Measurements from ENCODE around the gene DIS3L2. TPM values are rescaled to one million over a fixed set of nuclear protein-coding genes. Genes with fewer than 3 reads are reported as not detected.

DIS3L2 gene
- total RNA-seq, 2 experiments from 2014 or later, result 20.2 to 20.6 TPM

- intact Hi-C loops (cut with micrococcal nuclease; ENCODE audit: unreplicated experiment), result no loop called here
- Histone ChIP-seq H3K79me2 (ENCODE audit: insufficient read depth, low read depth, low read length) (no peaks in the 10 kb centered on the region), H3K4me2 (ENCODE audit: low read length) (no peak overlapping the region), H2AFZ (ENCODE audit: low read length) (no peak overlapping the region), H3K4me3 (ENCODE audit: low read depth, low read length, poor library complexity, severe bottlenecking) (no peak overlapping the region), H3K9me3 (ENCODE audit: low read length) (no peaks in the 10 kb centered on the region), H3K9me2 (ENCODE audit: insufficient read depth, low read length) (no peaks in the 10 kb centered on the region), H3K4me1 (ENCODE audit: insufficient read depth, low read length, poor library complexity, severe bottlenecking) (no peaks in the 10 kb centered on the region), H4K20me1 (ENCODE audit: insufficient read depth, low read length) (no peaks in the 10 kb centered on the region), H3K36me3 (ENCODE audit: insufficient read depth, low read length) (no peaks in the 10 kb centered on the region), H3K27ac (ENCODE audit: low read depth, low read length, poor library complexity, severe bottlenecking) (no peak overlapping the region)
- CTCF ChIA-PET (ENCODE audit: unreplicated experiment), result no interaction called here
- no TSS peak for BruUV-seq (replicated peaks)
- no peak for DNase-seq (ENCODE audit: low spot score)
- TF ChIP-seq, protein P1, sequence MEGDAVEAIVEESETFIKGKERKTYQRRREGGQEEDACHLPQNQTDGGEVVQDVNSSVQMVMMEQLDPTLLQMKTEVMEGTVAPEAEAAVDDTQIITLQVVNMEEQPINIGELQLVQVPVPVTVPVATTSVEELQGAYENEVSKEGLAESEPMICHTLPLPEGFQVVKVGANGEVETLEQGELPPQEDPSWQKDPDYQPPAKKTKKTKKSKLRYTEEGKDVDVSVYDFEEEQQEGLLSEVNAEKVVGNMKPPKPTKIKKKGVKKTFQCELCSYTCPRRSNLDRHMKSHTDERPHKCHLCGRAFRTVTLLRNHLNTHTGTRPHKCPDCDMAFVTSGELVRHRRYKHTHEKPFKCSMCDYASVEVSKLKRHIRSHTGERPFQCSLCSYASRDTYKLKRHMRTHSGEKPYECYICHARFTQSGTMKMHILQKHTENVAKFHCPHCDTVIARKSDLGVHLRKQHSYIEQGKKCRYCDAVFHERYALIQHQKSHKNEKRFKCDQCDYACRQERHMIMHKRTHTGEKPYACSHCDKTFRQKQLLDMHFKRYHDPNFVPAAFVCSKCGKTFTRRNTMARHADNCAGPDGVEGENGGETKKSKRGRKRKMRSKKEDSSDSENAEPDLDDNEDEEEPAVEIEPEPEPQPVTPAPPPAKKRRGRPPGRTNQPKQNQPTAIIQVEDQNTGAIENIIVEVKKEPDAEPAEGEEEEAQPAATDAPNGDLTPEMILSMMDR (conservative IDR thresholded peaks at IDR 0.05; ENCODE audit: low read length), result no peak
- no peak for TF ChIP-seq EZH2phosphoT487 (IDR thresholded peaks at IDR 0.05; ENCODE audit: borderline replicate concordance, low read depth, low read length)
- POLR2A ChIA-PET, result no interaction called here
Observed at GRCh38 chr2:232249096-232249495, 287.6 kb downstream of the DIS3L2 start.

DNA sequence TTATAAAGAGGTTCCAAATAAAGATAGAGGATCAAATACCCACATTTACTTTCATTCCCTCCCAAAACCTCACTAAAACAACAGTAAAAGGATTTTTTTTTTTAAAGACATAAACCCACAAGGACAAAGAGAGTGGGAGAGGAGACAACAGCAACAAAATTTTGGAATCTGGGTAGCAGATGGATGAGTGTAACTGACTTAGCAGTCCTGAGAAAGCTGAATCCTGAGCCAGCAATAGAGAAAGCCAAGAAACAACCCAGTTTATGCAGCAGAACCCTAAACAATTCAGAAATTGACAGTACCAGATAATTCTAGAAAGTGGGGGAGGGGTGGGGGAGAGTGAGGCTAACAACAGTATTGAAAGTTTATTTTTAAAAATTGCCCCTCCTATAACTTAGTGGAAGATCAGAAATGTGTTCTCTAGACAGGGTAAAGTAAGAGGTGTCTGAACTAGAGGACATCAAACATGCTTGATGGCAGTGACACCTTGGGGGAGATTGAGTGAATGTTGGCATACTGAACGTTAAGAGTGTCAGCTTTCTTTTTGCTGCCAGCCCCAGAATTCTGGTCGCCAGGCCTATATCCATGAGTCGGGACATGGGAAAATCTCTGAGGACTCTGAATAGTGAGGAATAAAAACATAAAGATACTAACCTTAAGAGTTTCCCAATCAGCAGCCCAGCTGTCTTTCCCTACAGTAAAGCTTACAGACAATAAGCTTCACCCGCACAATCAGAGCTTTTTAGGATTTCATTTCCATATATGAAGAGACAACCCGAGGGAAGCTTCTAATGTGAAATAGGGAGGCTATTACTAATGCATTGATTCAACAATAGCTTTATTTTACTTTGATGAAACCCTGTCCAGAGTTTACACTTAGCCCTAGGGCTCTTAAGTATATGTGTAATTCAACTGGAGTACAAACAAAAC is 289.0 kb downstream of the DIS3L2 start:
- H3K27ac ChIP-seq (ENCODE audit: low read depth, low read length, poor library complexity, severe bottlenecking), result no peak overlapping the region
- no peaks in the 10 kb centered on the region for H3K9me2 ChIP-seq (ENCODE audit: insufficient read depth, low read length)
- BruUV-seq (replicated peaks), result no TSS peak
- DNase-seq (ENCODE audit: low spot score), result no peak
- H3K36me3 ChIP-seq (ENCODE audit: insufficient read depth, low read length), result no peaks in the 10 kb centered on the region
- H2AFZ ChIP-seq (ENCODE audit: low read length), result no peak overlapping the region
- H3K9me3 ChIP-seq (ENCODE audit: low read length), result no peaks in the 10 kb centered on the region
- intact Hi-C loops (cut with micrococcal nuclease; ENCODE audit: unreplicated experiment), result no loop called here
- H3K4me2 ChIP-seq (ENCODE audit: low read length), result no peak overlapping the region
- ChIA-PET CTCF (ENCODE audit: unreplicated experiment) (no interaction called here), POLR2A (interaction anchor here (0.7 kb wide), 1 partner anchor 498 kb away, joined by 3 read pairs; no protein-coding TSS in a partner anchor)
- no peaks in the 10 kb centered on the region for H3K79me2 ChIP-seq (ENCODE audit: insufficient read depth, low read depth, low read length)
- H3K4me1 ChIP-seq (ENCODE audit: insufficient read depth, low read length, poor library complexity, severe bottlenecking), result no peaks in the 10 kb centered on the region
- no peaks in the 10 kb centered on the region for H4K20me1 ChIP-seq (ENCODE audit: insufficient read depth, low read length)
- H3K4me3 ChIP-seq (ENCODE audit: low read depth, low read length, poor library complexity, severe bottlenecking), result no peak overlapping the region
- TF ChIP-seq EZH2phosphoT487 (IDR thresholded peaks at IDR 0.05; ENCODE audit: borderline replicate concordance, low read depth, low read length), result no peak
- TF ChIP-seq, protein P1 (conservative IDR thresholded peaks at IDR 0.05; ENCODE audit: low read length), result no peak

DNA sequence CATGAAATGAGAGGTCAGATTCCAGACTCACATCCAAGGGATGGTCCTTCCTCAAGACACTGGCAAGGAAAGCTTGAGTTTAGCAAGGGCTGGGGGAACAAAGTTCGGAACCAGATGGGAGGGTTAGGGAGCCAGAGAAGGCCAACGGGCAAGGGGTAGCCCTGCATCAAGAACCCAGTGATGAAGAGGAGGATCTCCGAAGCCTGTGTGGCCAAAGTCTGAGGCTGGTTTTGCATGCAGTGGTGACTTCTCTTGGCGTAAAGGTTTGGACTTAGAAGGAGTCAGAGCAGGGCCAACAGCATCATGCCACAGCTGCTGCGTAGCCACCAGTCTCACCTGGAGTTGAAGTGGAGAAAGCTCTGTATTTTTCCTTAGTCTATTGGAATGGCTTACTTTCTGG is 293.5 kb downstream of the DIS3L2 start:
- CTCF ChIA-PET (ENCODE audit: unreplicated experiment), result no interaction called here
- BruUV-seq (replicated peaks), result no TSS peak

More for the DNA sequence above, 293.5 kb downstream of the DIS3L2 start:
- POLR2A ChIA-PET, result no interaction called here
- H3K4me2 ChIP-seq (ENCODE audit: low read length), result no peak overlapping the region
- intact Hi-C loops (cut with micrococcal nuclease; ENCODE audit: unreplicated experiment), result no loop called here
- H3K4me3 ChIP-seq (ENCODE audit: low read depth, low read length, poor library complexity, severe bottlenecking), result no peak overlapping the region
- H3K36me3 ChIP-seq (ENCODE audit: insufficient read depth, low read length), result no peaks in the 10 kb centered on the region
- no peaks in the 10 kb centered on the region for H3K9me2 ChIP-seq (ENCODE audit: insufficient read depth, low read length)
- H3K27ac ChIP-seq (ENCODE audit: low read depth, low read length, poor library complexity, severe bottlenecking), result no peak overlapping the region
- no peak for TF ChIP-seq EZH2phosphoT487 (IDR thresholded peaks at IDR 0.05; ENCODE audit: borderline replicate concordance, low read depth, low read length)
- TF ChIP-seq, protein P1 (conservative IDR thresholded peaks at IDR 0.05; ENCODE audit: low read length), result no peak
- no peak for DNase-seq (ENCODE audit: low spot score)
- no peaks in the 10 kb centered on the region for H4K20me1 ChIP-seq (ENCODE audit: insufficient read depth, low read length)
- H3K4me1 ChIP-seq (ENCODE audit: insufficient read depth, low read length, poor library complexity, severe bottlenecking), result no peaks in the 10 kb centered on the region
- no peak overlapping the region for H2AFZ ChIP-seq (ENCODE audit: low read length)
- no peaks in the 10 kb centered on the region for H3K9me3 ChIP-seq (ENCODE audit: low read length)
- H3K79me2 ChIP-seq (ENCODE audit: insufficient read depth, low read depth, low read length), result no peaks in the 10 kb centered on the region

Measured in OCI-LY7 (cell line).